Tibial nerve (tissue), 4 donors: ENCODE data around the gene PLA1A. TPM values are rescaled to one million over a fixed set of nuclear protein-coding genes. Genes with fewer than 3 reads are reported as not detected.
A peak's percentile ranks its signal among the peaks of the same experiment; 100 is the strongest.

Experiments used
- DNase-seq, 2 donors: peaks; one replicate each; pipeline ENCODE4 v3.0.0-alpha.2; 2019; ENCODE audit warnings: low spot score in 2 of 2
- H3K27ac ChIP-seq, 4 donors: fragments of 200-600 bp; sonication (generic) in 3 of 4; one replicate each; pipeline ENCODE4 v1.5.1; 2017 to 2019; ENCODE audit warnings: mild to moderate bottlenecking in 1 of 4
- H3K27me3 ChIP-seq, 2 donors: fragments of 200-600 bp; sonication (generic) in 1 of 2; one replicate each; pipeline versions ENCODE4 v1.5.1 to v1.6.0; 2017 to 2019
- H3K36me3 ChIP-seq, 3 donors: fragments of 200-600 bp; sonication (generic); one replicate each; pipeline ENCODE4 v1.5.1; 2018 to 2019
- H3K4me1 ChIP-seq, 4 donors: fragments of 200-600 bp; sonication (generic) in 3 of 4; one replicate each; pipeline ENCODE4 v1.5.1; 2017 to 2019
- H3K4me3 ChIP-seq, 4 donors: fragments of 200-600 bp; sonication (generic) in 3 of 4; one replicate each; pipeline ENCODE4 v1.5.1; 2017 to 2019; ENCODE audit warnings: mild to moderate bottlenecking in 1 of 4, moderate library complexity in 1 of 4
- H3K9me3 ChIP-seq, 4 donors: fragments of 200-600 bp; sonication (generic) in 3 of 4; one replicate each; pipeline ENCODE4 v1.5.1; 2017 to 2019
- CTCF ChIP-seq, 5 experiments: fragments of 200-600 bp in 3 of 5; fragments of 450-650 bp in 2 of 5; sonication (generic) in 3 of 5; IDR thresholded peaks; one replicate each; pipeline ENCODE4 v1.5.1; 2016 to 2019; ENCODE audit warnings: antibody characterized with exemption in 5 of 5, mild to moderate bottlenecking in 3 of 5, moderate library complexity in 2 of 5
- EP300 ChIP-seq, 2 donors: sonication (generic); formaldehyde crosslinking; IDR thresholded peaks; one replicate each; pipeline ENCODE4 v1.6.1; 2017; ENCODE audit warnings: antibody characterized with exemption in 2 of 2, mild to moderate bottlenecking in 1 of 2
- POLR2A ChIP-seq, 2 donors: fragments of 450-650 bp; IDR thresholded peaks; one replicate each; pipeline ENCODE4 v1.6.1; 2017; ENCODE audit warnings: antibody characterized with exemption in 2 of 2, mild to moderate bottlenecking in 2 of 2, moderate library complexity in 2 of 2
- WGBS, 2 donors: methylation state at CpG; one replicate each; pipeline ENCODE4 v1.1.5; 2018; 5-methylcytosine and 5-hydroxymethylcytosine counted together
- total RNA-seq, 4 donors: library from RNA; depleted of rRNA; stranded (reverse); fragments of >200 nt; gene quantifications; one replicate each; pipeline ENCODE4 v1.1.0, GENCODE V29; 2016

The PLA1A gene
- total RNA-seq, 4 donors from 2014 or later, result 2.5 to 12.0 (median 3.9) TPM; not detected in 1

GRCh38 chr3:119641416-119641815, 43.7 kb downstream of the PLA1A start:
- Histone ChIP-seq H3K4me3 (no peak overlapping the region), H3K27me3 (no peaks in the 10 kb centered on the region), H3K4me1 (peaks cover 0 to 11% (median 5%) of the 10 kb centered on the region in 4 donors), H3K36me3 (peaks cover 0 to 26% (median 0%) of the 10 kb centered on the region in 3 donors), H3K9me3 (no peaks in the 10 kb centered on the region), H3K27ac (no peak overlapping the region)
- TF ChIP-seq CTCF (IDR thresholded peaks at IDR 0.05) (no peak), POLR2A (IDR thresholded peaks at IDR 0.05) (no peak), EP300 (IDR thresholded peaks at IDR 0.05) (no peak)
- WGBS, 2 donors, result 96 to 100% methylated on average over 2 of the region's 2 CpGs
- no peak for DNase-seq

- TF ChIP-seq EP300 (IDR thresholded peaks at IDR 0.05), result no peak
- TF ChIP-seq POLR2A (IDR thresholded peaks at IDR 0.05), result no peak
- TF ChIP-seq CTCF (IDR thresholded peaks at IDR 0.05), result no peak
- Histone ChIP-seq H3K36me3 (peaks cover 0 to 38% (median 0%) of the 10 kb centered on the region in 3 donors), H3K4me1 (peaks cover 0 to 8% (median 0%) of the 10 kb centered on the region in 4 donors), H3K27me3 (no peaks in the 10 kb centered on the region), H3K9me3 (no peaks in the 10 kb centered on the region), H3K27ac (no peak overlapping the region), H3K4me3 (no peak overlapping the region)
- no peak for DNase-seq
- WGBS, 2 donors, result 78 to 83% methylated on average over 5 of the region's 5 CpGs
Observed at GRCh38 chr3:119642746-119643473, 45.2 kb downstream of the PLA1A start.

- 100% methylated on average over 2 of the region's 2 CpGs for WGBS, 2 donors
- no peak overlapping the region for H3K4me3 ChIP-seq
- no peak overlapping the region for H3K27ac ChIP-seq
- peaks cover 0 to 7% (median 0%) of the 10 kb centered on the region in 4 donors for H3K4me1 ChIP-seq
- DNase-seq, result no peak
- peaks cover 0 to 45% (median 0%) of the 10 kb centered on the region in 3 donors for H3K36me3 ChIP-seq
- no peaks in the 10 kb centered on the region for H3K9me3 ChIP-seq
- H3K27me3 ChIP-seq, result no peaks in the 10 kb centered on the region
- TF ChIP-seq CTCF (IDR thresholded peaks at IDR 0.05) (no peak), POLR2A (IDR thresholded peaks at IDR 0.05) (no peak), EP300 (IDR thresholded peaks at IDR 0.05) (no peak)
Observed at GRCh38 chr3:119643528-119643927, 45.8 kb downstream of the PLA1A start.

GRCh38 chr3:119644481-119644880, 46.8 kb downstream of the PLA1A start:
- DNase-seq, result no peak
- H3K27ac ChIP-seq, result no peak overlapping the region
- H3K4me1 ChIP-seq, result no peaks in the 10 kb centered on the region
- 59 to 68% methylated on average over 1 of the region's 1 CpG for WGBS, 2 donors
- no peaks in the 10 kb centered on the region for H3K9me3 ChIP-seq
- H3K36me3 ChIP-seq, result peaks cover 0 to 47% (median 0%) of the 10 kb centered on the region in 3 donors
- H3K27me3 ChIP-seq, result no peaks in the 10 kb centered on the region
- no peak overlapping the region for H3K4me3 ChIP-seq
- TF ChIP-seq EP300 (IDR thresholded peaks at IDR 0.05) (no peak), POLR2A (IDR thresholded peaks at IDR 0.05) (no peak), CTCF (IDR thresholded peaks at IDR 0.05) (no peak)

GRCh38 chr3:119645813-119646212, 48.1 kb downstream of the PLA1A start:
- Histone ChIP-seq H3K27ac (peak overlapping the region in 1 of 4 donors; percentile 59), H3K4me3 (no peak overlapping the region), H3K4me1 (no peaks in the 10 kb centered on the region), H3K9me3 (no peaks in the 10 kb centered on the region), H3K27me3 (no peaks in the 10 kb centered on the region), H3K36me3 (peaks cover 0 to 47% (median 0%) of the 10 kb centered on the region in 3 donors)
- DNase-seq, result no peak
- TF ChIP-seq EP300 (IDR thresholded peaks at IDR 0.05) (no peak), POLR2A (IDR thresholded peaks at IDR 0.05) (no peak), CTCF (IDR thresholded peaks at IDR 0.05) (no peak)
- 94 to 96% methylated on average over 1 of the region's 1 CpG for WGBS, 2 donors
